Activated CD4-positive, alpha-beta T cell treated with anti-CD3 and anti-CD28 coated beads for 48 hours (primary cell): ENCODE data around the gene MRGPRG.

Experiments
- DNase-seq: peaks from one replicate; pipeline ENCODE4 v3.0.0-alpha.2; 2020

MRGPRG gene

GRCh38 chr11:3225159-3225758, 6.6 kb upstream of the MRGPRG start:
- DNase-seq = no peak

- DNase-seq = no peak
These were observed 5.9 kb upstream of the MRGPRG start for GRCh38 chr11:3224401-3225057.

- no peak for DNase-seq
These were observed 5.3 kb upstream of the MRGPRG start for GRCh38 chr11:3223932-3224381.

- no peak for DNase-seq
These were observed 4.6 kb upstream of the MRGPRG start for GRCh38 chr11:3222941-3223915.

GRCh38 chr11:3222003-3222855, 3.6 kb upstream of the MRGPRG start:
- no peak for DNase-seq

- no peak for DNase-seq
These were observed 2.9 kb upstream of the MRGPRG start for GRCh38 chr11:3221408-3222002.

- no peak for DNase-seq
These were observed 2.2 kb upstream of the MRGPRG start for GRCh38 chr11:3220521-3221407.

- DNase-seq = no peak
These were observed 1.5 kb upstream of the MRGPRG start for GRCh38 chr11:3220101-3220500.

- DNase-seq = no peak
These were observed 774 bp upstream of the MRGPRG start for GRCh38 chr11:3219281-3219892.

- no peak for DNase-seq
These were observed 663 bp downstream of the MRGPRG start for GRCh38 chr11:3217818-3218482.

- no peak for DNase-seq
These were observed 2.5 kb downstream of the MRGPRG start for GRCh38 chr11:3216027-3216525.

- DNase-seq = no peak
These were observed 3.1 kb downstream of the MRGPRG start for GRCh38 chr11:3215346-3216026.

GRCh38 chr11:3214420-3214699, 4.3 kb downstream of the MRGPRG start:
- DNase-seq = no peak

- DNase-seq = no peak
These were observed 4.8 kb downstream of the MRGPRG start for GRCh38 chr11:3213659-3214419.

- DNase-seq = no peak
These were observed 10.3 kb downstream of the MRGPRG start for GRCh38 chr11:3208272-3208671.

- no peak for DNase-seq
These were observed 11.0 kb downstream of the MRGPRG start for GRCh38 chr11:3207526-3208189.

- DNase-seq = no peak
These were observed 11.8 kb downstream of the MRGPRG start for GRCh38 chr11:3206922-3207204.

- DNase-seq = no peak
These were observed 12.3 kb downstream of the MRGPRG start for GRCh38 chr11:3206156-3206921.
